Activated naive CD4-positive, alpha-beta T cell treated with anti-CD3 and anti-CD28 coated beads, Interleukin-2, amount 50 U/mL, for 72 hours (primary cell): ENCODE measurements around the gene HAUS6. TPM values are rescaled to one million over a fixed set of nuclear protein-coding genes. Genes with fewer than 3 reads are reported as not detected.
"Not testable (repeated sequence)": the region's sequence is repeated elsewhere in the genome, so short reads cannot be mapped to it uniquely, and the experiment has no call there.

Experiments
- ATAC-seq, 2 donors: fragments of 150-1000 bp; cut with Tn5 transposase; 2 replicates each; pipeline ENCODE4 v1.10.0; 2021; ENCODE audit warnings: mild to moderate bottlenecking in 2 of 2, moderate library complexity in 2 of 2
- DNase-seq, 2 donors: peaks; one replicate each; pipeline ENCODE4 v3.0.0; 2021 to 2022; ENCODE audit warnings: low spot score in 2 of 2
- H3K27ac Mint-ChIP-seq, 2 donors: one replicate each; pipeline ENCODE4 v1.8.0; 2022; ENCODE audit warnings: mild to moderate bottlenecking in 2 of 2, mixed read lengths in 2 of 2
- H3K36me3 Mint-ChIP-seq, 2 donors: one replicate each; pipeline ENCODE4 v1.8.0; 2022; ENCODE audit warnings: mixed read lengths in 2 of 2
- H3K9me3 Mint-ChIP-seq, 2 donors: one replicate each; pipeline ENCODE4 v1.8.0; 2022; ENCODE audit warnings: mixed read lengths in 2 of 2
- total RNA-seq, 2 donors: library from RNA; stranded (reverse); gene quantifications; one replicate each; pipeline ENCODE4 v1.2.3, GENCODE V29; 2022

Gene HAUS6
- total RNA-seq, 2 donors from 2014 or later: 35.3 to 37.5 TPM

DNA sequence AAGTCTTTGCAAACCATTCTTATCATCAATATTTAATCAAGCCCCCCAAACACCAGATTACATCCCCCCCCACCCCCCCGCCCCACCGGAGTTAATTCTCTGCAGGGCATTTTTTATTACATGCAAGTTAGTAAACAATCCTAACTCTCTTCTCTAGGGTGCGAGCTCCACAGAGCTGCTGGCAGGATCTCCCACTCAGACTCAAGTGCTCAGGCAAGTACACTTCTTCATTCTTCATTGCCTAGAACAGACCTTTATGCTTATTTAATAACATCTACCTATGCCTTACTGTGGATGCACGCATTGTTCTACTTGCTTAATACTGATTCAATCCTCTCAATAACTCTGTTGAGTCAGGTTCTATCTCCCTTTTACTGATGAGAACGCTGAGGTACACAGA, 79.6 kb downstream of the HAUS6 start:
- no peak overlapping the region for H3K27ac Mint-ChIP-seq
- DNase-seq (no peak), ATAC-seq (no peak)
- peaks cover 0 to 5% of the 10 kb centered on the region in 2 donors for H3K9me3 Mint-ChIP-seq
- H3K36me3 Mint-ChIP-seq: no peaks in the 10 kb centered on the region

DNA sequence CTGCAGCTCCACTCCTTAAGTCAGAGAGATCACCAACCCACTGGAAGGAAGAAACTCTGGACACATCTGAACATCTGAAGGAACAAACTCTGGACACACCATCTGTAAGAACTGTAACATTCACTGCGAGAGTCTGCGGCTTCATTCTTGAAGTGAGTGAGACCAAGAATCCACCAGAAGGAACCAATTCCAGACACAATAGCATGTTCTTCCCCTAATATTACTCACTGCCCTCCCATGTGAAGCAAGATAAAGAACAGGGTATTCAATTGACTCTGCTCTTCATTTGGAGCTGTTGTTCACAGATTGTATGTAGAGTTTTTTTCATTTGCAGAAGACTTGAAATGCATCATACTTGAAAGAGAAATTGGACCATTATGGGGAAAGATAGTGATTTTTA, 80.5 kb downstream of the HAUS6 start:
- peak in 1 of 2 donors; percentile 18 for ATAC-seq
- no peaks in the 10 kb centered on the region for H3K36me3 Mint-ChIP-seq
- peaks cover 0 to 5% of the 10 kb centered on the region in 2 donors for H3K9me3 Mint-ChIP-seq
- H3K27ac Mint-ChIP-seq: no peak overlapping the region
- no peak for DNase-seq

DNA sequence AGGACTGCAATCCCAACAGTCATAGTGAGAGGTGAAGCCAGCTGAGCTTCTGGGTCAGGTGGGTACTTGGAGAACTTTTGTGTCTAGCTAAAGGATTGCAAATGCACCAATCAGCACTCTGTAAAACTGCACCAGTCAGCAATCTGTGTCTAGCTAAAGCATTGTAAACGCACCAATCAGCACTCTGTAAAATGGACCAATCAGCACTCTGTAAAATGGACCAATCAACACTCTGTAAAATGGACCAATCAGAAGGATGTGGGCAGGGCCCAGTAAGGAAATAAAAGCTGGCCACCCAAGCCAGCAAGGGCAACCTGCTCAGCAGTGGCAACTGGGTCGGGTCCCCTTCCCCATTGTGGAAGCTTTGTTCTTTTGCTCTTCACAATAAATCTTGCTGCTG, 81.1 kb downstream of the HAUS6 start:
- not testable (repeated sequence) for H3K27ac Mint-ChIP-seq, ATAC-seq, H3K36me3 Mint-ChIP-seq, DNase-seq, H3K9me3 Mint-ChIP-seq

DNA sequence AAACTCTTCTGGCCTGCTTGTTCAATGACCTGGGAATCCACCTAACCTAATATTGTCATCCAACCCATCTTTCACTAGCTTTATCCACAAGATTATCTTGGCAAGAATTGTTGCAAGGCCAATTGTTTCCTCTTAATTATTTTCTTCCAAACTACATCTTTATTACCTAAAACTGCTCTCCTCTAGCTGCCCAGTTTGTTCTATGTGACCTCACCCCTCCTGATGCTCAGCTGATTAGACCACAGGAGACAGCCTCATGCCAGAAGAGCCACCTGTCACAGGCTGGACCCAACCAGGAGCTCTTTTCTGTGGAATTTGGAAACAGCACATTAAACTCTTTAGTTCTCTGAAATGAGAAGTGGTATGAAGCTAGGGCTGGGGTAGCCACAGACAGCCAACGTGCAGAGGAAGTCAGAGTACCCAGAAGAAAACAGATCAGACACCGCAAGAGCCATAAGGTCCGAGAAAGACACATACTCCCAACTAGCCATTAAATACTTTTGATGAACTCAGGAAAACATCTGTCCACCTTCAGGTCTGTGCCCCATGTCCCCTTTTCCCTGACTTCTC, 81.7 kb downstream of the HAUS6 start:
- Mint-ChIP-seq H3K27ac (no peak overlapping the region), H3K36me3 (no peaks in the 10 kb centered on the region), H3K9me3 (no peaks in the 10 kb centered on the region)
- ATAC-seq: no peak
- no peak for DNase-seq

DNA sequence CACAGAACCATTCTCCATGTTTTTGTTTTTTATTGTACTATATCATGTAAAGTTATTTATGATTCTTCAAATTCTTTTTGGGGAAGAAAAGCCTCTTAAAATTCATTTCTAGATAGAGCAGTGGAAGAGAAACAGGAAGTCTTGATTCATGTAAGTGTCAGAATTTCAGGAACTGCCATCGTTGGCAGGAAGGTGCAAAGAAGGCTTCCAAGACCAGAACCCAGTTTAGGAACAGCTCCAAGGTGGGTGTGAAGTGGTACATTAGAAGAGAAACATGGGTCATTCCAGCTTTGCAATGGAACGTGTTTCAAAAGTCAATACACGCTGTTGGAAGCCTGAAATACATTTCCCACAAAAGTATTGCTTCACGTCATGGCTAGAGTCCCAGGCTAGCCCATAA, 84.5 kb downstream of the HAUS6 start:
- ATAC-seq (no peak), DNase-seq (no peak)
- Mint-ChIP-seq H3K9me3 (no peaks in the 10 kb centered on the region), H3K36me3 (no peaks in the 10 kb centered on the region), H3K27ac (no peak overlapping the region)

DNA sequence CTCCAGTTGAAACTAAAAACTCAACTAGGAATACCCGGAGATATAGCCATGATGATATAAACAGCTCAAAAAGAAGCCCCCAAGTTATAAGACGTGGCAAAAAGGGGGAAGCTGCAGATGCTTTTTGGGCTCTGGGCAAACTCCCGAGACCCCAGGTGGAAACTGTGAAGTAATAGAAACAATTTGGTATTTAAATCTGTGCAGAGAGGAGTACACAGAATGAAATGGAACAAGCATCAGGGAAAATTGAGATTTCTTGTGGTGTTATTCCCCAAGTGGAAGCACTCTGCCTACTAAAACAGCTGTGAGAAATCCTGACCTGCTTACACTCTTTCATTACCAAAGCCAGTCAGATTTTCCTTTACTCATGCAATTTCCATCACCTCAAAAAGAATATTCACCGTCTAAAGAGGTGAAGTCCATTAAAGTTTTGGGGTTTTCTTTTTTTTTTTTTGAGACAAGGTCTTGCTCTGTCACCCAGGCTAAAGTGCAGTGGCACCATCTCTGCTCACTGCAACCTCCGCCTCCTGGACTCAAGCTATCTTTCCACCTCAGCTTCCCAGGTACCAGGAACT, 93.2 kb downstream of the HAUS6 start:
- no peak for DNase-seq
- Mint-ChIP-seq H3K9me3 (no peaks in the 10 kb centered on the region), H3K27ac (no peak overlapping the region), H3K36me3 (no peaks in the 10 kb centered on the region)
- no peak for ATAC-seq

Other genes with a start within 250 kb of the HAUS6 start
- gene SAXO1, start 69.7 kb downstream of the HAUS6 start, total RNA-seq: under 1 TPM in 1 of 2 donors, not detected in 1; 0.05 TPM
- gene RRAGA, start 53.5 kb downstream of the HAUS6 start, total RNA-seq: 10 to 100 TPM; 20.5 to 52.8 TPM
- 100 to 1,000 TPM in 1 of 2 donors, 10 to 100 TPM in 1; 44.0 to 176 TPM for gene PLIN2, start 24.6 kb upstream of the HAUS6 start, total RNA-seq
- gene DENND4C, start 127.8 kb upstream of the HAUS6 start, total RNA-seq: 10 to 100 TPM in 1 of 2 donors, 1 to 10 TPM in 1; 6.5 to 20.1 TPM